HG02610 (cell line): Measurements from ENCODE around the gene TMPO.
"Not testable (repeated sequence)": the region's sequence is repeated elsewhere in the genome, so short reads cannot be mapped to it uniquely, and the experiment has no call there.

ENCODE experiments used
- ATAC-seq: cut with Tn5 transposase; IDR thresholded peaks from one replicate; pipeline ENCODE4 v1.9.1; 2021; ENCODE audit warnings: mild to moderate bottlenecking, moderate library complexity; ENCODE audit not compliant: unreplicated experiment

TMPO gene

GRCh38 chr12:98509063-98509462 lies 6.3 kb upstream of the TMPO start:
- no peak for ATAC-seq

- not testable (repeated sequence) for ATAC-seq
Measured at GRCh38 chr12:98511806-98512205, 3.6 kb upstream of the TMPO start.

GRCh38 chr12:98513379-98514322 lies 1.7 kb upstream of the TMPO start:
- ATAC-seq, result no peak

- no peak for ATAC-seq
Measured at GRCh38 chr12:98514982-98515286, 456 bp upstream of the TMPO start.

- ATAC-seq, result peak; percentile 61
Measured at GRCh38 chr12:98516111-98516873, 902 bp downstream of the TMPO start.

GRCh38 chr12:98519257-98519907 lies 4.0 kb downstream of the TMPO start:
- no peak for ATAC-seq

- no peak for ATAC-seq
Measured at GRCh38 chr12:98530068-98530467, 14.7 kb downstream of the TMPO start.

GRCh38 chr12:98532687-98533304 lies 17.4 kb downstream of the TMPO start:
- no peak for ATAC-seq

- ATAC-seq, result no peak
Measured at GRCh38 chr12:98533723-98534251, 18.4 kb downstream of the TMPO start.

- no peak for ATAC-seq
Measured at GRCh38 chr12:98538031-98538430, 22.6 kb downstream of the TMPO start.

- ATAC-seq, result no peak
Measured at GRCh38 chr12:98543701-98544100, 28.3 kb downstream of the TMPO start.

- ATAC-seq, result no peak
Measured at GRCh38 chr12:98544751-98545150, 29.4 kb downstream of the TMPO start.

- no peak for ATAC-seq
Measured at GRCh38 chr12:98549371-98550110, 34.2 kb downstream of the TMPO start.

- no peak for ATAC-seq
Measured at GRCh38 chr12:98551787-98552186, 36.4 kb downstream of the TMPO start.

GRCh38 chr12:98558097-98558496 lies 42.7 kb downstream of the TMPO start:
- not testable (repeated sequence) for ATAC-seq

GRCh38 chr12:98559666-98560065 lies 44.3 kb downstream of the TMPO start:
- no peak for ATAC-seq

GRCh38 chr12:98561846-98562245 lies 46.5 kb downstream of the TMPO start:
- ATAC-seq, result no peak

GRCh38 chr12:98572010-98572409 lies 56.6 kb downstream of the TMPO start:
- ATAC-seq, result no peak

GRCh38 chr12:98574110-98574509 lies 58.7 kb downstream of the TMPO start:
- no peak for ATAC-seq

GRCh38 chr12:98575013-98575412 lies 59.6 kb downstream of the TMPO start:
- ATAC-seq, result no peak
